Astrocyte (in vitro differentiated cells and primary cell): ENCODE data around the gene PPM1H.

Experiments used
- CTCF ChIP-seq: IDR thresholded peaks from 2 replicates; pipeline ENCODE4 v1.5.1; 2011; ENCODE audit warnings: low read depth, mild to moderate bottlenecking, inconsistent platforms, low read length, moderate library complexity; ENCODE audit not compliant: insufficient read depth
- EZH2 ChIP-seq: IDR thresholded peaks from 2 replicates; pipeline ENCODE4 v1.6.1; 2012; ENCODE audit warnings: mild to moderate bottlenecking, low read length, inconsistent platforms; ENCODE audit not compliant: insufficient read depth

- no peak for TF ChIP-seq CTCF
- no peak for TF ChIP-seq EZH2
These were observed 37.0 kb upstream of the PPM1H start for GRCh38 chr12:62971769-62972525.
